ENCODE results near the gene PPARG. TPM values are rescaled to one million over a fixed set of nuclear protein-coding genes. Genes with fewer than 3 reads are reported as not detected.

The PPARG gene
- total and polyA plus RNA-seq, 2 donors (not counting 3 experiments of a cell fraction or from before 2014, with no cell fraction given) = 0.15 to 1.3 TPM

GRCh38 chr3:12289524-12289923 lies 654 bp downstream of the PPARG start:
- FAIRE-seq = no peak
- dilution Hi-C loops (cut with MboI; ENCODE audit: extremely low pct_ligation_motif_present, low sequenced_read_pairs) = no loop called here
- intact Hi-C loops (cut with micrococcal nuclease) = loop anchor here (5.0 kb wide), 1 partner anchor 188 kb away; no protein-coding TSS in a partner anchor

DNA sequence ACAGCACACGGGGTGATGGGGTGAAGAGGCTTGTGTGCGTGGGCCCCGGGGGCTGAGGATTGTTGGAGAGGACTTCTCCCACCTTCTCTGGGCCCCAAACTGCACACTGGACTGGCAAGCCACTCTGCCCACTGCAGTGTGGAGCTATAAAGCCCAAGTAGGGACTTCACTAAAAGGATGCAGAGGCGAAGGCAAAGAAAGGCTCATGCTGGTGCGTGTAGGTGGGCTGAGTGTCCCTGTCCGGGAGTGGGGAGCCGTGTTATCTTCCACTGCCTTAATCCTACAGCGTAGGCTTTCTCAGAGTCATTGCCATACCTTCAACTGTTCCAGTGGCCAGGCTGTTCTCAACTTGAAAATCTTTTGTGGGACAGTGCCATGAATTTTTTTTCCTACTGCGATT lies 3.9 kb downstream of the PPARG start:
- BruUV-seq (replicated peaks) = no TSS peak
- intact Hi-C loops (cut with micrococcal nuclease) = loop anchor here (5.0 kb wide), 1 partner anchor 155 kb away; no protein-coding TSS in a partner anchor
- no peak for FAIRE-seq
- H2AFZ ChIP-seq (ENCODE audit: low read depth, low read length) = no peak overlapping the region
- no peak for DNase-seq (ENCODE audit: low read depth, low spot score)
- H3K9ac ChIP-seq (replicated peaks; ENCODE audit: extremely low read depth, insufficient read depth, low read length) = no peak overlapping the region
- H3K4me1 ChIP-seq (ENCODE audit: control insufficient read depth, extremely low read depth, insufficient read depth, low read length) = no peaks in the 10 kb centered on the region
- H3K4me2 ChIP-seq (ENCODE audit: insufficient read depth, low read length) = no peak overlapping the region
- H4K20me1 ChIP-seq (replicated peaks; ENCODE audit: control insufficient read depth, extremely low read depth, insufficient read depth, low read length) = no peaks in the 10 kb centered on the region
- H3K27me3 ChIP-seq (ENCODE audit: control insufficient read depth in 2 of 2, insufficient read depth in 2 of 2, low read length in 2 of 2) = peaks cover 15 to 20% of the 10 kb centered on the region in 2 experiments
- no peaks in the 10 kb centered on the region for H3K79me2 ChIP-seq (ENCODE audit: control insufficient read depth, insufficient read depth, low read length)
- no peaks in the 10 kb centered on the region for H3K9me1 ChIP-seq (replicated peaks; ENCODE audit: control insufficient read depth, extremely low read depth, insufficient read depth, low read length)
- CTCF ChIA-PET = interaction anchor here (1.3 kb wide), 1 partner anchor 24 kb away, joined by 3 read pairs; no protein-coding TSS in a partner anchor
- POLR2A ChIA-PET = no interaction called here
- H3K27ac ChIP-seq (ENCODE audit: insufficient read depth, low read depth, low read length) = no peak overlapping the region
- no peak for TF ChIP-seq EZH2 (IDR thresholded peaks at IDR 0.05; ENCODE audit: borderline replicate concordance, low read depth, low read length, severe bottlenecking)
- no peak for TF ChIP-seq MYC (IDR thresholded peaks at IDR 0.05; ENCODE audit: low read depth, low read length)
- no peak for TF ChIP-seq GATA2 (IDR thresholded peaks at IDR 0.05; ENCODE audit: insufficient read depth, insufficient read length, low read depth, low read length)
- no peak for TF ChIP-seq JUN (IDR thresholded peaks at IDR 0.05; ENCODE audit: borderline replicate concordance, insufficient read depth, insufficient read length, low read depth)
- TF ChIP-seq MAX (IDR thresholded peaks at IDR 0.05; ENCODE audit: insufficient read depth, insufficient read length) = no peak
- TF ChIP-seq FOS (IDR thresholded peaks at IDR 0.05; ENCODE audit: borderline replicate concordance, insufficient read depth, low read length) = no peak
- H3K4me3 ChIP-seq (replicated peaks in 1 of 3; ENCODE audit: insufficient read depth in 1 of 3, low read depth in 1 of 3, low read length in 3 of 3) = no peak overlapping the region
- H3K9me3 ChIP-seq (replicated peaks; ENCODE audit: control insufficient read depth, insufficient read depth, low read length) = no peaks in the 10 kb centered on the region
- dilution Hi-C loops (cut with MboI; ENCODE audit: extremely low pct_ligation_motif_present, low sequenced_read_pairs) = no loop called here
- no peaks in the 10 kb centered on the region for H3K36me3 ChIP-seq (ENCODE audit: control insufficient read depth in 2 of 2, extremely low read depth in 1 of 2, insufficient read depth in 2 of 2, low read length in 2 of 2)

More at GRCh38 chr3:12289524-12289923, 654 bp downstream of the PPARG start:
- H3K79me2 ChIP-seq (ENCODE audit: control insufficient read depth, insufficient read depth, low read length) = no peaks in the 10 kb centered on the region
- BruUV-seq (replicated peaks) = no TSS peak
- H3K4me2 ChIP-seq (ENCODE audit: insufficient read depth, low read length) = no peak overlapping the region
- no peak for DNase-seq (ENCODE audit: low read depth, low spot score)
- no peaks in the 10 kb centered on the region for H3K9me3 ChIP-seq (replicated peaks; ENCODE audit: control insufficient read depth, insufficient read depth, low read length)
- no peak overlapping the region for H3K9ac ChIP-seq (replicated peaks; ENCODE audit: extremely low read depth, insufficient read depth, low read length)
- no peak overlapping the region for H3K27ac ChIP-seq (ENCODE audit: insufficient read depth, low read depth, low read length)
- POLR2A ChIA-PET = no interaction called here
- TF ChIP-seq GATA2 (IDR thresholded peaks at IDR 0.05; ENCODE audit: insufficient read depth, insufficient read length, low read depth, low read length) = no peak
- TF ChIP-seq FOS (IDR thresholded peaks at IDR 0.05; ENCODE audit: borderline replicate concordance, insufficient read depth, low read length) = no peak
- TF ChIP-seq POLR2AphosphoS5 (IDR thresholded peaks at IDR 0.05; ENCODE audit: insufficient read depth, low read depth, low read length) = no peak
- TF ChIP-seq, protein P1, sequence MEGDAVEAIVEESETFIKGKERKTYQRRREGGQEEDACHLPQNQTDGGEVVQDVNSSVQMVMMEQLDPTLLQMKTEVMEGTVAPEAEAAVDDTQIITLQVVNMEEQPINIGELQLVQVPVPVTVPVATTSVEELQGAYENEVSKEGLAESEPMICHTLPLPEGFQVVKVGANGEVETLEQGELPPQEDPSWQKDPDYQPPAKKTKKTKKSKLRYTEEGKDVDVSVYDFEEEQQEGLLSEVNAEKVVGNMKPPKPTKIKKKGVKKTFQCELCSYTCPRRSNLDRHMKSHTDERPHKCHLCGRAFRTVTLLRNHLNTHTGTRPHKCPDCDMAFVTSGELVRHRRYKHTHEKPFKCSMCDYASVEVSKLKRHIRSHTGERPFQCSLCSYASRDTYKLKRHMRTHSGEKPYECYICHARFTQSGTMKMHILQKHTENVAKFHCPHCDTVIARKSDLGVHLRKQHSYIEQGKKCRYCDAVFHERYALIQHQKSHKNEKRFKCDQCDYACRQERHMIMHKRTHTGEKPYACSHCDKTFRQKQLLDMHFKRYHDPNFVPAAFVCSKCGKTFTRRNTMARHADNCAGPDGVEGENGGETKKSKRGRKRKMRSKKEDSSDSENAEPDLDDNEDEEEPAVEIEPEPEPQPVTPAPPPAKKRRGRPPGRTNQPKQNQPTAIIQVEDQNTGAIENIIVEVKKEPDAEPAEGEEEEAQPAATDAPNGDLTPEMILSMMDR (IDR thresholded peaks at IDR 0.05; ENCODE audit: extremely low read depth in 1 of 2, insufficient read depth in 1 of 2, low read depth in 1 of 2, low read length in 2 of 2) = no peak
- no peak for TF ChIP-seq EZH2 (IDR thresholded peaks at IDR 0.05; ENCODE audit: borderline replicate concordance, low read depth, low read length, severe bottlenecking)
- no peaks in the 10 kb centered on the region for H3K4me1 ChIP-seq (ENCODE audit: control insufficient read depth, extremely low read depth, insufficient read depth, low read length)
- H3K36me3 ChIP-seq (ENCODE audit: control insufficient read depth in 2 of 2, extremely low read depth in 1 of 2, insufficient read depth in 2 of 2, low read length in 2 of 2) = no peaks in the 10 kb centered on the region
- peaks cover 26 to 31% of the 10 kb centered on the region in 2 experiments for H3K27me3 ChIP-seq (ENCODE audit: control insufficient read depth in 2 of 2, insufficient read depth in 2 of 2, low read length in 2 of 2)
- no peaks in the 10 kb centered on the region for H4K20me1 ChIP-seq (replicated peaks; ENCODE audit: control insufficient read depth, extremely low read depth, insufficient read depth, low read length)
- no peak overlapping the region for H3K4me3 ChIP-seq (replicated peaks in 1 of 3; ENCODE audit: insufficient read depth in 1 of 3, low read depth in 1 of 3, low read length in 3 of 3)
- CTCF ChIA-PET = no interaction called here
- H3K9me1 ChIP-seq (replicated peaks; ENCODE audit: control insufficient read depth, extremely low read depth, insufficient read depth, low read length) = no peaks in the 10 kb centered on the region
- H2AFZ ChIP-seq (ENCODE audit: low read depth, low read length) = no peak overlapping the region

Data from endothelial cell of umbilical vein (primary cell).